HEK293 (cell line): Measurements from ENCODE around the gene RASGRF2.

ENCODE experiments used
- CTCF ChIA-PET: fragments of 350-600 bp; formaldehyde crosslinking; extraction: SDS; loops from one replicate; lab custom pipeline; 2021; ENCODE audit warnings: antibody characterized with exemption; lab: Yijun Ruan, JAX
- POLR2A ChIA-PET: fragments of 300-600 bp; formaldehyde crosslinking; extraction: SDS; loops from one replicate; lab custom pipeline; 2020; ENCODE audit warnings: antibody characterized with exemption, inconsistent platforms; lab: Yijun Ruan, JAX
- H3K27ac ChIP-seq: fragments of 200-500 bp; sonication (Bioruptor generic); 2 replicates; pipeline ENCODE4 v1.5.1; 2014; ENCODE audit warnings: low read depth, low read length, control low read depth, inconsistent platforms; ENCODE audit errors: extremely low read depth
- H3K36me3 ChIP-seq, 2 experiments: fragments of 200-500 bp in 1 of 2; sonication (Bioruptor generic) in 1 of 2; 1 replicate in 1 of 2; 2 replicates in 1 of 2; pipeline ENCODE4 v1.5.1; 2014 to 2017; ENCODE audit warnings: inconsistent platforms in 2 of 2, low read length in 2 of 2; ENCODE audit not compliant: control insufficient read depth in 2 of 2, insufficient read depth in 1 of 2
- H3K4me1 ChIP-seq: fragments of 200-500 bp; sonication (Bioruptor generic); 2 replicates; pipeline ENCODE4 v1.5.1; 2014; ENCODE audit warnings: mild to moderate bottlenecking, low read length, inconsistent platforms; ENCODE audit not compliant: control insufficient read depth, insufficient read depth
- H3K4me3 ChIP-seq: 2 replicates; pipeline ENCODE4 v1.5.1; 2011; ENCODE audit warnings: low read depth, mild to moderate bottlenecking, control low read depth, low read length, moderate library complexity
- H3K9me3 ChIP-seq: fragments of 200-500 bp; sonication (Bioruptor generic); 2 replicates; pipeline ENCODE4 v1.5.1; 2014; ENCODE audit warnings: low read depth, low read length, inconsistent platforms; ENCODE audit not compliant: control insufficient read depth, insufficient read depth
- BCL6B ChIP-seq: fragments of 450-650 bp; formaldehyde crosslinking; IDR thresholded peaks from 2 replicates; pipeline ENCODE4 v1.5.1; 2017; ENCODE audit warnings: missing biosample characterization, missing genetic modification characterization
- KLF9 ChIP-seq: fragments of 450-650 bp; formaldehyde crosslinking; IDR thresholded peaks from 2 replicates; pipeline ENCODE4 v1.5.1; 2016; ENCODE audit warnings: missing biosample characterization, missing genetic modification characterization, low read depth
- PATZ1 ChIP-seq: fragments of 450-650 bp; formaldehyde crosslinking; IDR thresholded peaks from 2 replicates; pipeline ENCODE4 v1.5.1; 2016; ENCODE audit warnings: missing biosample characterization, missing genetic modification characterization
- SCRT2 ChIP-seq: fragments of 450-650 bp; formaldehyde crosslinking; IDR thresholded peaks from 2 replicates; pipeline ENCODE4 v1.5.1; 2016; ENCODE audit warnings: missing biosample characterization, missing genetic modification characterization
- ZBTB26 ChIP-seq: fragments of 450-650 bp; formaldehyde crosslinking; optimal IDR thresholded peaks from 2 replicates; pipeline ENCODE3; 2016; ENCODE audit warnings: missing biosample characterization, mild to moderate bottlenecking, missing genetic modification characterization
- ZBTB48 ChIP-seq: fragments of 450-650 bp; formaldehyde crosslinking; IDR thresholded peaks from 2 replicates; pipeline ENCODE4 v1.5.1; 2016; ENCODE audit warnings: missing biosample characterization, missing genetic modification characterization
- ZFP3 ChIP-seq: fragments of 450-650 bp; formaldehyde crosslinking; IDR thresholded peaks from 2 replicates; pipeline ENCODE4 v1.5.1; 2016; ENCODE audit warnings: low read depth, missing biosample characterization, missing genetic modification characterization
- ZFP37 ChIP-seq: fragments of 450-650 bp; formaldehyde crosslinking; IDR thresholded peaks from 2 replicates; pipeline ENCODE4 v1.5.1; 2016; ENCODE audit warnings: missing biosample characterization, missing genetic modification characterization
- ZNF175 ChIP-seq: fragments of 450-650 bp; formaldehyde crosslinking; IDR thresholded peaks from 2 replicates; pipeline ENCODE4 v1.5.1; 2016; ENCODE audit warnings: missing biosample characterization, missing genetic modification characterization
- ZNF280D ChIP-seq: fragments of 450-650 bp; formaldehyde crosslinking; IDR thresholded peaks from 2 replicates; pipeline ENCODE4 v1.5.1; 2016; ENCODE audit warnings: missing biosample characterization, missing genetic modification characterization
- ZNF558 ChIP-seq: fragments of 450-650 bp; formaldehyde crosslinking; IDR thresholded peaks from 2 replicates; pipeline ENCODE4 v1.5.1; 2016; ENCODE audit warnings: missing biosample characterization, missing genetic modification characterization
- ZNF571 ChIP-seq: fragments of 450-650 bp; formaldehyde crosslinking; IDR thresholded peaks from 2 replicates; pipeline ENCODE4 v1.5.0; 2017; ENCODE audit warnings: missing biosample characterization, missing genetic modification characterization
- ZNF596 ChIP-seq: fragments of 450-650 bp; IDR thresholded peaks from 2 replicates; pipeline ENCODE4 v1.5.0; 2018; ENCODE audit warnings: missing biosample characterization, mild to moderate bottlenecking, missing genetic modification characterization, moderate library complexity
- ZNF624 ChIP-seq: fragments of 450-650 bp; formaldehyde crosslinking; IDR thresholded peaks from 2 replicates; pipeline ENCODE4 v1.5.1; 2017; ENCODE audit warnings: missing biosample characterization, missing genetic modification characterization
- ZNF785 ChIP-seq: fragments of 450-650 bp; formaldehyde crosslinking; IDR thresholded peaks from 2 replicates; pipeline ENCODE4 v1.5.1; 2016; ENCODE audit warnings: missing biosample characterization, missing genetic modification characterization
- ZNF830 ChIP-seq: fragments of 450-650 bp; IDR thresholded peaks from 2 replicates; pipeline ENCODE4 v1.5.0; 2018; ENCODE audit warnings: missing biosample characterization, missing genetic modification characterization, low read depth, mild to moderate bottlenecking, moderate library complexity
- ZSCAN30 ChIP-seq: fragments of 450-650 bp; IDR thresholded peaks from 2 replicates; pipeline ENCODE4 v1.5.1; 2018; ENCODE audit warnings: missing biosample characterization, mild to moderate bottlenecking, missing genetic modification characterization, moderate library complexity
- TF ChIP-seq, protein P1 (sequence below): fragments of 450-650 bp; IDR thresholded peaks from 2 replicates; pipeline ENCODE4 v1.5.1; 2018; ENCODE audit warnings: missing biosample characterization, mild to moderate bottlenecking, missing genetic modification characterization

RASGRF2 gene

DNA sequence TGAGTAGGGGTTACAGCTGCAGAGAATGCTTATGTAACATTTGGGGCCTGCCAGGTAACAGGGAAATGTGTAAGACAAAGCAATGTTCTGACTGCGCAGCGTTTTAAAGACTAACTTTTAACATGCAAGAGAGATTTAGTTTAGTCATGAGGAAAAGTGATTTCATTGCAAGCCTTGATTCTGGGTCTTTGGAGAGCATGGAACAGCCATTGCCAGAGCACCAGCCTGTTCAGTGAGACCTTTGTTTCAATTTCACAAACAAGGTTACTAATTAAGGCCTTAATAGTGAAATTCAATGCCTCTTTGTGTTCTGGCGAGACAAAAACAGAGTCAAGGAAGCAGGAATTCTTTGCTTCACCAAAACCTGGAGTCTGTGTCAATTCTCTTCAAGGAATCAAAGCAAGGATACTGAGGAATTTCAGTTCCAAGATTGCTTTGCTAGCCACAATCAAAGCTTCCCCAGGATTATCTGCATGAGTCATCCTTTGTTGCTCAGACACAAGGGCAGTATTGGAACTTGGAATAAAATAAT is 287.3 kb downstream of the RASGRF2 start:
- no peaks in the 10 kb centered on the region for H3K9me3 ChIP-seq
- peaks cover 0 to 4% of the 10 kb centered on the region in 2 experiments; a peak in 1 of 3 replicates for H3K36me3 ChIP-seq
- CTCF ChIA-PET, result no interaction called here
- no peaks in the 10 kb centered on the region for H3K4me1 ChIP-seq
- TF ChIP-seq ZNF624 (tag by site-specific recombination), result no peak
- TF ChIP-seq ZNF785 (tag by site-specific recombination), result no peak
- no peak for TF ChIP-seq ZNF558 (tag by site-specific recombination)
- TF ChIP-seq BCL6B (tag by site-specific recombination), result no peak
- no peak for TF ChIP-seq ZNF830 (tag by site-specific recombination)
- no peak for TF ChIP-seq ZFP37 (tag by site-specific recombination)
- TF ChIP-seq ZBTB26 (tag by site-specific recombination), result no peak
- TF ChIP-seq ZNF280D (tag by site-specific recombination), result no peak
- TF ChIP-seq ZFP3 (tag by site-specific recombination), result no peak
- no peak for TF ChIP-seq KLF9 (tag by site-specific recombination)
- POLR2A ChIA-PET, result no interaction called here
- no peak overlapping the region for H3K4me3 ChIP-seq
- H3K27ac ChIP-seq, result no peak overlapping the region

DNA sequence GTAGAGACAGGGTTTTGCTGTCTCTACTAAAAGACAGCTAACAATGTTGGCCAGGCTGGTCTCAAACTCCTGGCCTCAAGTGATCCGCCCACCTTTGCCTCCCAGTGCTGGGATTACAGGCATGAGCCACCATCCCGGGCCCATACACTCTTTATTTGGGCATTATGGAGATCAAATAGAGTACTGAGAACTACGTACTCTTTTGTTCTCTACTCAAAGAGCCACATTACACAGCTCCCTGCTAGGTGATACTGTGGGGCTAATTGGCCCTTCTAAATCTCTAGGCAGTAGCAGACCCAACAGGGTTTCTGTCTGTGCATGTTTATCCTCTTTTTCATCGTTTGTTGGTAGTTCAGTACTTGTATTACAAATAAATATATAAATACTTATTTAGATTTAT is 289.1 kb downstream of the RASGRF2 start:
- CTCF ChIA-PET, result interaction anchor here (0.7 to 1.0 kb wide), 2 partner anchors 48 to 50 kb away, joined by 3 read pairs; no protein-coding TSS in a partner anchor
- H3K4me3 ChIP-seq, result no peak overlapping the region
- POLR2A ChIA-PET, result no interaction called here
- H3K27ac ChIP-seq, result no peak overlapping the region
- H3K36me3 ChIP-seq, result peaks cover 0 to 4% of the 10 kb centered on the region in 2 experiments; a peak in 1 of 3 replicates
- no peaks in the 10 kb centered on the region for H3K4me1 ChIP-seq
- no peaks in the 10 kb centered on the region for H3K9me3 ChIP-seq
- TF ChIP-seq ZNF571 (tag by site-specific recombination) (no peak), ZBTB48 (tag by site-specific recombination) (no peak)

DNA sequence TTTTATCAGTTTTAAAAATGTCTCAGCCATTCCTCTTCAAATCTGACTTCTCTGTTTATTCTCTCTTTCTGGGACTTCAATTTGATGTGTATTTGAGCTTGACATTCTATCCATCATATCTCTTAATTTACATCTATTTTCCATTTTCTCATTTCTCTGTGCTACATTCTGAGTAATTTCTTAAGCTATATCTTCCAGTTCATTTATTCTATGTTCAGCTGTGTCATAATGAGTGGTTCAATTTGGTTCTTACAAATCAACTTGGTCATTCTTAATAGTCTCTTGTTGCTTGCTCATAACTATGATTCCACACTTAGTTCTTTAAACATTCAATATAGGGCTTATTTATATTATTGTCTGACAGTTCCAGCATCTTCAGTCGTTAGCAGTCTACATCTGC is 289.8 kb downstream of the RASGRF2 start:
- Histone ChIP-seq H3K4me3 (no peak overlapping the region), H3K27ac (no peak overlapping the region), H3K36me3 (peaks cover 0 to 4% of the 10 kb centered on the region in 2 experiments; a peak in 1 of 3 replicates), H3K4me1 (no peaks in the 10 kb centered on the region), H3K9me3 (no peaks in the 10 kb centered on the region)
- POLR2A ChIA-PET, result no interaction called here
- CTCF ChIA-PET, result interaction anchor here (0.7 kb wide), 1 partner anchor 49 kb away, joined by 3 read pairs; no protein-coding TSS in a partner anchor
- TF ChIP-seq ZNF280D (tag by site-specific recombination), result no peak
- TF ChIP-seq, protein P1, sequence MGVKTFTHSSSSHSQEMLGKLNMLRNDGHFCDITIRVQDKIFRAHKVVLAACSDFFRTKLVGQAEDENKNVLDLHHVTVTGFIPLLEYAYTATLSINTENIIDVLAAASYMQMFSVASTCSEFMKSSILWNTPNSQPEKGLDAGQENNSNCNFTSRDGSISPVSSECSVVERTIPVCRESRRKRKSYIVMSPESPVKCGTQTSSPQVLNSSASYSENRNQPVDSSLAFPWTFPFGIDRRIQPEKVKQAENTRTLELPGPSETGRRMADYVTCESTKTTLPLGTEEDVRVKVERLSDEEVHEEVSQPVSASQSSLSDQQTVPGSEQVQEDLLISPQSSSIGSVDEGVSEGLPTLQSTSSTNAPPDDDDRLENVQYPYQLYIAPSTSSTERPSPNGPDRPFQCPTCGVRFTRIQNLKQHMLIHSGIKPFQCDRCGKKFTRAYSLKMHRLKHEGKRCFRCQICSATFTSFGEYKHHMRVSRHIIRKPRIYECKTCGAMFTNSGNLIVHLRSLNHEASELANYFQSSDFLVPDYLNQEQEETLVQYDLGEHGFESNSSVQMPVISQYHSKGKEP (tag by site-specific recombination), result no peak
- TF ChIP-seq ZNF175 (tag by site-specific recombination), result no peak
- TF ChIP-seq ZSCAN30 (tag by site-specific recombination), result no peak
- no peak for TF ChIP-seq SCRT2
- no peak for TF ChIP-seq ZNF596 (tag by site-specific recombination)
- TF ChIP-seq PATZ1 (tag by site-specific recombination), result no peak
- no peak for TF ChIP-seq ZFP3 (tag by site-specific recombination)
